ENCODE measurements around the gene PEX11A.

DNA sequence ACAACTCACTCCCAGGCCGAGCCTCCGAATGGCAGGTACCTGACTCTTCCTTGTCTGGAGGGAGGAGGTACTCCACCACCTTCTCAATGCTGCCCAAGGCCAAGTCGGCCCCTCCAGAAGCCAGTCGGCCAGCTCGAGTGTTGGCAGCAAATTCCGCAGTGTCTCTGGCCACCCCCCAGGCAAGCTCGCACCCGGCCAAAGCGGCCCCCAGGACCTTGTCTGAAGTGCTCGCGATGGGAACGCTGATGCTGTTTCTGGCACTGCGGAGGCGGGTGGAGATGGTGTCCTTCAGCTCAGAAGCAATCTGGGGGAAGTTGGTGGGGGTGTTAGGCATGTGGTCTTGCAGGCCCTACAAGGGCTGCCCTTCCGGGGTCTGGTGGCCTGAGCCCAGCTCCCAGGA is 20.6 kb downstream of the PEX11A start:
- TF ChIP-seq POLR2AphosphoS5 (IDR thresholded peaks at IDR 0.05) (no peak), POLR2A (IDR thresholded peaks at IDR 0.05) (no peak)
- TF ChIP-seq, protein P1, sequence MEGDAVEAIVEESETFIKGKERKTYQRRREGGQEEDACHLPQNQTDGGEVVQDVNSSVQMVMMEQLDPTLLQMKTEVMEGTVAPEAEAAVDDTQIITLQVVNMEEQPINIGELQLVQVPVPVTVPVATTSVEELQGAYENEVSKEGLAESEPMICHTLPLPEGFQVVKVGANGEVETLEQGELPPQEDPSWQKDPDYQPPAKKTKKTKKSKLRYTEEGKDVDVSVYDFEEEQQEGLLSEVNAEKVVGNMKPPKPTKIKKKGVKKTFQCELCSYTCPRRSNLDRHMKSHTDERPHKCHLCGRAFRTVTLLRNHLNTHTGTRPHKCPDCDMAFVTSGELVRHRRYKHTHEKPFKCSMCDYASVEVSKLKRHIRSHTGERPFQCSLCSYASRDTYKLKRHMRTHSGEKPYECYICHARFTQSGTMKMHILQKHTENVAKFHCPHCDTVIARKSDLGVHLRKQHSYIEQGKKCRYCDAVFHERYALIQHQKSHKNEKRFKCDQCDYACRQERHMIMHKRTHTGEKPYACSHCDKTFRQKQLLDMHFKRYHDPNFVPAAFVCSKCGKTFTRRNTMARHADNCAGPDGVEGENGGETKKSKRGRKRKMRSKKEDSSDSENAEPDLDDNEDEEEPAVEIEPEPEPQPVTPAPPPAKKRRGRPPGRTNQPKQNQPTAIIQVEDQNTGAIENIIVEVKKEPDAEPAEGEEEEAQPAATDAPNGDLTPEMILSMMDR (IDR thresholded peaks at IDR 0.05): no peak
